Left cardiac atrium (tissue), 4 donors: ENCODE results near the gene UBE4A. TPM values are rescaled to one million over a fixed set of nuclear protein-coding genes. Genes with fewer than 3 reads are reported as not detected.
"Not testable (repeated sequence)": the region's sequence is repeated elsewhere in the genome, so short reads cannot be mapped to it uniquely, and the experiment has no call there.

ENCODE experiments used
- ATAC-seq, 2 donors: fragments of 200-7000 bp; cut with Tn5 transposase; one replicate each; pipeline ENCODE4 v1.9.1; 2020; ENCODE audit warnings: mild to moderate bottlenecking in 2 of 2, moderate library complexity in 2 of 2
- DNase-seq: peaks from one replicate; pipeline ENCODE4 v3.0.0-alpha.2; 2020
- intact Hi-C, 2 donors: fragments of 100-400 bp; cut with DNase I; formaldehyde crosslinking; loops; one replicate each; pipeline versions ENCODE4 v1.14.1 to v1.15.1; 2022 to 2023
- total RNA-seq, 2 donors: library from RNA; stranded (reverse); fragmentation: NEBNext Ultra II Directional; extraction: Animal tissue kit (Norgen Biotek cat#: 25700); gene quantifications; one replicate each; pipeline ENCODE4 v1.2.1, GENCODE V29; 2021
- donor health status: DM: no; HTN: yes; CAD: no.
- donor health status: DM: no; HTN: yes; CAD: no; lungs with severe emphysema.
- donor health status: DM: yes; HTN: yes; CAD: no.
- donor health status: Dilated cardiomyopathy.

Gene UBE4A
- total RNA-seq, 2 donors from 2014 or later = 32.9 to 41.2 TPM

DNA sequence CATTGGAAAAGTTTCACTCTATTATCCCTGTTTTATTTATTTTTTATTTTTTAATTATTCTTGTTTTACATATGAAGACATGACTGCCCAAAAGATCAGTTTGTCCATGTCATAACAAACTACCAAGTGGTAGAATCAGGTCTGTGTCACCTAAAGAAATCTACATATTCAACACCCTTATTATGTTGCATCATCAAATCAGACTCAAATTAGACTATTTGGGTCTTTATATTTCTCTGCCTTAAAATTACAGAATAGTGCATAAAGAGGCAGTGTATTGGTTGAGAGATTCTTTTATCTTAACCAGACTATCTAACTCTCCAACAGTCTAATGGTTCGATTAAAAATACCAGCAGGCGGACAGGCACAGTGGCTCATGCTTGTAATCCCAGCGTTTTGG is 23.6 kb downstream of the UBE4A start:
- intact Hi-C loops = no loop called here
- DNase-seq (no peak), ATAC-seq (no peak)

DNA sequence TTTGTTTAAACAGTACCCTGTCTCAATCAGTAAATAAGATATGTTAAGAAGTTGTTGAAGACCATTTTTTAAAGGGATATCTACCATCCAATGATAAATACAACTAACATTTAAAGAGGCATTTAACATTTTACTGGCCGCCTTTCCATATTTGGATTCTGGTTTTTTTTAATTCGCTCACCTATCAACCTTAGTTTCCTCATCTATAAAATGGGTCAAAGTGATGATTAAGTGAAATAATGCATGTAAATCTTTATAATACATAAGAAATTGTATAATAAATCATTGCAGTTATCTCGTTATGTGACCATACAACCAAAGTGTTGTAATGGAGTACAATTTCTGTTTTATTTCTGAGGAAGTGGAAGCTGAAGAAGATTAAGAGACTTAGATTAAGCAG is 24.3 kb downstream of the UBE4A start:
- intact Hi-C loops = no loop called here
- ATAC-seq (no peak), DNase-seq (no peak)

DNA sequence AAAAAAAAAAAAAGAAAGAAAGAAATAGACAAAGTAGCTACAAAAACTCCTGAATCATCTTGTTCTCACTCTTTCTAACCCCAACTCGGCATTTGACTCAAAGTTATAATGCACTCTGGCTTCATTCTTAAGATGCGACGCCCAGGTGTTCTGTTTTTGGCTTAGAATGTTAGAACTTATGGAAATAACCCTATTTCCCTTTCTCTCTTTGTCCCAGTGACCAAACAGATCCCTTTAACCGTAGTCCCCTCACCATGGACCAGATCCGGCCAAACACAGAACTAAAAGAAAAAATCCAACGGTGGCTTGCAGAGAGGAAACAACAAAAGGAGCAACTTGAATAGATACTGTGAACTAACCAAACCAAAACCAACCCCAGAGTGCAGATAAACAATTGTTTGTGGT is 36.7 kb downstream of the UBE4A start:
- intact Hi-C loops = no loop called here
- no peak for ATAC-seq
- no peak for DNase-seq

DNA sequence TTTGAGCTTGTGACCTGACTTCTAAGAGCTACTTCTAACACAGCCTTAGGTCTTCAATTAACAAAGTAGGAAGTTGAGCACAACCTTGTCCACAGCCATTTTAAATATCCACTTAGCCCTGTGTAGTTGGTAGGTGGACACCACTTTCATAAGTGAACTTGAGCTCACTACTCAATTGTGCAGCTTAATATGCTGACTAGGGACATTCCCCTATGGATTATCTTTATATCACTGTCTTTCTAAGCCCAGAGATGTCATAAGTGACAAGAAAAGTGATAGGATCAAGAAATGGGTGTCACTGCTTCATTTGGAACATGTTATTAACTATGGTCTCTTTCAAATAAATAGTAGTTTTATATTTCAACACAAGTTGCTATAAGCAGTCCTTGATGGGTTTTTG is 38.0 kb downstream of the UBE4A start:
- no peak for DNase-seq
- intact Hi-C loops = no loop called here
- ATAC-seq = no peak

DNA sequence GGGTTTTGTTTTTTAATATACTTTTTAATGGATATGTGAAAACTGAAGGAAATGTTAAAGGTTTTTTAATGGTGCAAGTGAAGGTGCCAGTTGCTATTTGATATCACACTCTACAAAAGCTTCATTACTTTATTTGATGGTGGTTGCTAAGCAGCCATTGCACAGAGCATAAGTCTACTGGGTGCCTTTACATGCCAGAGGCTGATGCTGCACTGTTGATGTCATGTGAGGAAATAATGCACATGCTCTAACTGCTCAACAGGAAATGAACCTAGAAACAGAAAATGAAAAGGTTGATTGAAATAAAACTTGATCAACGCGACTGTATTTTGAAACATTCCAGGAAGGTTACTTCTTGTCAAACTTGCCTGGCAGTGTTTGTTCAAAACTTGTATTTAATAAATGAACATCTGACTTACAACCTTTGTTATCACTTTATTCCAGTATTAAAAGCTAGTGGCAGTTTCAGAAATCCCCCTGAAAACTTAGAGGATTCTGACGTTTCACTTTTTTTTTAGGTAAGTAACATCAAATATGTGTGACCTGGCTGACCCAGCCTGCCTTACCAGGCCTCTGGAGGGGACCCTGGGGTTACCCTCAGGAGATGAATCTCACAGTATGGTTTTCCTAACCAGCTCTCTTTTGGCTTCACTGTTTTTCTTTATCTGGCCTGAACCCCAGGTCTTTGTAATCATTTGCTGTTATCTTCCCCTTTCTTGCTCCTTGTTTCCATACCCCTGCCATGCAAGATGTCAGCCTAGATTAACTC is 39.6 kb downstream of the UBE4A start:
- intact Hi-C loops = no loop called here
- DNase-seq (no peak), ATAC-seq (no peak)

DNA sequence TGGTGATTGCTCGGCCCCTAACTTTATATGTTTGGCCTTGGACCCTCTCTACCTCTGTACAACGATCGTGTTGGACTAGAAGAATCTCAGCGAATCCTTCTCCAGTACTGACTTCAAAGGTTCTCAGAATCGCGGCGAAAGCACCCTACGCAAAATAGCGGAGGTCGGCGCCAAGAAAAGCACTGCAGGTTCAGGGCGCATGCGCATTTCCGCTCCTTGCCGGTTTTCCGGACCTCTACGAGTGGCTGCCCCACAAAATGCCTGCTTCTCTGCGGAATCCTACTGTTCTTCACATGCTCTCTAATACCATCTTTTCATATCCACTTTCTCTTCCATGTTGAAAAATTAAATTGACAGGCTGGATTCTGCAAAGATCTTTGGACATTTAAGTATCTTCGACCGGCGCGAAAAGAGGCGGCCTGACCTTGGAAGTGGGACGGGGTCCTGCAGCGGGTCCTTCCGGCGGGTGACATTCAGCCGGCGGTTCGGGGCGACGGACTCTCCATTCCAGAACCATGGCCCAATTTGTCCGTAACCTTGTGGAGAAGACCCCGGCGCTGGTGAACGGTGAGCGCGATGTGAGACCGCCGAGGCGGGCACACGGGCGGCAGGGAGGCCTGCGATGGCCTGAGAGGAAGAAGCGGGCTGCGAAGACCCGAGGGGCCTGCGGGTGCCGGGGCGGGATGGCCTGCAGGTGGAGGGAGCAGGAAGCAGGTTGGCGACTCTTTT is 41.9 kb downstream of the UBE4A start, which contains the start of gene ATP5MG:
ATP5MG (plus strand) TSS at position 456 of the 729 bp plus-strand sequence; CDS start at position 516, 60 bp downstream.
- ATAC-seq = peak; percentile 85 to 88
- DNase-seq = peak; percentile 95
- intact Hi-C loops = loop anchor here (5.0 kb wide), 2 partner anchors 36 to 86 kb away; partner anchors contain the start of gene KMT2A (in 1 of the 2)

DNA sequence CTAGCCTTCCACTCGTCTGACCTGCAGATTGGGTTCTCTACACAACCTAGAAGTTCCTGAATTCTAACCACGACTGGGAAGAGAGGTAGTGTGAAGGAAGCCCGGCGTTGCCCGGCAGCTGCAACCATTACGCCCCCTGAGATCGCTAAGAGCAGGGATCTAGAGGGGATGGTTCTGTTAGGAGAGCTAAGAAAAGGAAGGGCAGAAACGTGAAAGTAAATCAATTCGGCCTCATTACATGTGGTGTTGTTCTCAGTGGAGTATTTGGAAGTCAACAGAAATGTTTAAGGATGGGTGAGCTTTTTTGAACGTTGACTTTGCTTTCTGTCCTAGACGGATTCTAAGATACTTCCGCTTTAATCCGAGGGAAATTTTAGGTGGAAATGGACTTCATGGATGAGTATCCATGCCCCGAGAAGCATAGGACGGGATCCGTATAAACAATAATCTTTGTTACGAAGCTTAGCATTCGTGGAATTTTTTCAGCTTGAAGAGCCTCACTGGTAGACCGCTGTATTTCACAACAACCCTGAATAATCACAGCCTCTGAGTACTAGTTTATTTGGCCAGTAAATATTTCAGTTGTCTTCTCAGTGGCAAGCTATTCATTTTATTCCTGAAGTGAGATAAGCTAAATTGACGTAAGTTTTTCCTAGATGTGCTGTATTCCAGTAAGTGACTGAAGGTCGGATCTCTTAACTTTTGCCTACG is 42.6 kb downstream of the UBE4A start:
- no peak for DNase-seq

DNA sequence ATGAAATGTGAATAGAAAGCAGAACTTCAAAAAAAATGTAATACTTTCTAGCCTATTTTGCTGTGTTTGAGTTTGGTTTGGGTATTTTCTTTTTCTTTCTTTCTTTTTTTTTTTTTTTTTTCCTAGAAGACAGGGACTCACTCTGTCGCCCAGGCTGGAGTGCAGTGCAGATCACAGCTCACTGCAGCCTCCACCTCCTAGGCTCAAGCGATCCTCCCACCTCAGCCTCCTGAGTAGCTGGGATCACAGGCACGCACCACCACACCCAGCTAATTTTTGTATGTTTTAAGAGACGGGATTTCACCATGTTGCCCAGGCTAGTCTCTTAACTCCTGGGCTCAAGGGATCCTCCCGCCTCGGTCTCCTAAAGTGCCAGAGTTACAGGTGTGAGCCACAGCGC is 43.2 kb downstream of the UBE4A start:
- intact Hi-C loops = loop anchor here (5.0 kb wide), 2 partner anchors 35 to 85 kb away; partner anchors contain the start of gene KMT2A (in 1 of the 2)
- not testable (repeated sequence) for ATAC-seq, DNase-seq

More for the DNA sequence above, 42.6 kb downstream of the UBE4A start:
- intact Hi-C loops = loop anchor here (5.0 kb wide), 2 partner anchors 35 to 85 kb away; partner anchors contain the start of gene KMT2A (in 1 of the 2)
- peak; percentile 25 to 54 for ATAC-seq

DNA sequence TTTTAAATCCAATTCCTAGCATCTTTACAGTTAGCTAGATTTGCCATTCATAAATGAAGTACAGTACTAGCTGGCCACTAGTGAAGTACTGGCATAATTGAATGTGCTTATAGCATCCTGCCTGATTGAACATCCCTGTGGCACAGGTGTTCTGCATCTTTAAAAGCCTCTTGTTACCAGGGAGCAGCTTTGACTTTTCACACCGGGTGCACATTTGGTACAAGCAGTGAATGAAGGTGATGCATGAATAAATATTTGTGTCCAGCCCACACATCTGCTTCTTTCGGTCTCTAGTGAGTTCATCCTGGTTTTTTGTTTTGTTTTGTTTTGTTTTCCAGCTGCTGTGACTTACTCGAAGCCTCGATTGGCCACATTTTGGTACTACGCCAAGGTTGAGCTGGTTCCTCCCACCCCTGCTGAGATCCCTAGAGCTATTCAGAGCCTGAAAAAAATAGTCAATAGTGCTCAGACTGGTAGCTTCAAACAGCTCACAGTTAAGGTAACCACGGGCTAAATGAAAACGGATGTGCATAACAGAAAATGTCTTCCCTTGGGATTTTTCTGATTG is 47.3 kb downstream of the UBE4A start:
- no peak for ATAC-seq
- no peak for DNase-seq
- intact Hi-C loops = no loop called here

DNA sequence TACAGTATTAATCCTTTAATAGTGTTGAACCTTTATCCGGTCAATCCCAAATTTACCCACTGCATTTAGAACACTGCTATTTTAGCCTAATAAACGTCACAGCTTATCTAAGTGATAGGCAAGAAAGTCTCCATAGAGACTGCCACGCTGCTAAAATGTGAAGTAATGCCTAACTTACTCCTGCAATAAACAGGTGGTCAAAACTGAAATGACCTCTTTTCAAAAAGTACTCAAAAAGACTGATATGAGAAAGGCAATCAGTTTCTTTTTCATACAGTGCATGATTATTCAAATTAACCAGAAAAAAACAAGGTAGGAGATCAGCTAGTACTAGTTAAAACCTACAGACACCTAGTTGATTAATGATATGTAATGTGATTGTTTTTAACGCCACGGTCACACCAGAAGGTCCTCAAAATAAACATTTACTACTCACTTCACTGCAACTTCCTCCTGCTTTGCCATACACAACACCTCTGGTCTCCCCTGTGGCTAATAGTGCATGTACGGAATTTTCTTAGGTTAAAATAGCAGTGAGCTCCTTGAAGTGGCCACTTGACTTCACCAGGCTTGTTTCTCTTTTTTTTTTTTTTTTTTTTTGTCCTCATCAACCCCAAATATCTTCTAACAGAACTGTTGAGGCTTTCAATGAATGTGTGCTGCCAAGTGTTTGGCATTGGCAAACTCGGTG is 50.8 kb downstream of the UBE4A start:
- ATAC-seq = no peak
- intact Hi-C loops = no loop called here
- DNase-seq = no peak

DNA sequence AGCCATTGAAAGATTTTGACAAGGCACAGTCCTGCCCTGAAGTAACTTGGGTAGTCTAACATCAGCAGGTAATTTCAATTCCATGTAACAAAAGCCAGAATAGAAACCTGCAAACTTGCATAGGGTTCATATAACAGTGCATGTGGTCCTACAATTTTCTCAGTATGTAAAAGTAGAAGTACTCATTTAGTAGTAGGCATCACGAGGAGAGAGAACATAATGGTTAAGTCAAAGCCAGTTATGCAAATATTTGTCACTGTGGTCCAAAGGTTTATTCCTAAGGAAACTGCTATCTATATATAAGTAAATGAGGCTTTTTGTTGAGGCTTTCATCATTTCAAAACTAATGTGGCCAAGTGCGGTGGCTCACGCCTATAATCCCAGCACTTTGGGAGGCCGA is 52.1 kb downstream of the UBE4A start:
- intact Hi-C loops = no loop called here
- ATAC-seq (no peak), DNase-seq (no peak)

DNA sequence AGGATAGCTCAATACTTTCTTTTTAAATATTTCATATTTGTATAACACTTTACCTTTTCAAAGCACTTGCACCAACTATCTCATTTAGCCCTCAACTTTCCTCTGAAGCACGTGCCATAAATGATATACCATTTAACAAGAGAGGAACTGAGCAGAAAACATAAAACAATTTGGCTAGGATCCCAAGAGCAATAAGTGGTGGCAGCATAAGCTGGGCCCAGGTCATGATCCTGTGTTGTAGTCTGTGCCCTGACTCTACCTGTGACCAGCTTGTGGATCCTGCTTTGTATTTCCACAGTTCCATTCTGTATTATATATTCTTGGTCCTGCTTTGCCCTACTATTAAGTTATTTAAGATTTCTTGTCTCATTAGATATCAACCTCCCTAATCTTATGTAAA is 53.5 kb downstream of the UBE4A start:
- intact Hi-C loops = no loop called here
- ATAC-seq (no peak), DNase-seq (no peak)

DNA sequence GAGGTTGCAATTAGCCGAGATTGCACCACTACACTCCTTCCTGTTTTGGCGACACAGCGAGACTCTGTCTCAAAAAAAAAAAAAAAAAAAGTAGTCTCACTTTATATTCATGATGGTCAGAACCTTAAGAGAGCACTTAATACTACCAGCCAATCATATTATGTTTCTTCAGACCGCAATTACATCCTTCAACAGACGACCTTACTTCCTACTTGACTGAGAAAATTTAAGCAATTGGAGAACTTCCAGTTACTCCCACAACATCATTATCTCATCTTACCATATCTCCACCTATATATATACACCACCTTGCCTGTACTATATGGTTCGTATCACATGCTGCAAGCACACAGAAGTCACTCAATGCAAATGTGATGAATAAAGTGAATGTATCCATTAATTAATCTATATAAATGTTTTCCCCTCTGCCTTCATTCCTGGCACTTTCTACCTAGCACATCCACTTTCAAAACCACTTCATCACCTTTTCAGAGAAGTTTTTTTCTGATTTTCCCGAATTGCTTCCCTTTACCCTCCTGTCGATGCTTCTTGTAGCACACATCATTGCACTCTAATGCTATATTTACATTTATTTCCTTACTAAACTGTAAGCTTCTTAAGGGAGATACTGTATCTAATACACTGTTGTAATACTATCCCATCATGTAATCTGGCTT is 55.8 kb downstream of the UBE4A start:
- intact Hi-C loops = no loop called here
- DNase-seq = no peak
- no peak for ATAC-seq

DNA sequence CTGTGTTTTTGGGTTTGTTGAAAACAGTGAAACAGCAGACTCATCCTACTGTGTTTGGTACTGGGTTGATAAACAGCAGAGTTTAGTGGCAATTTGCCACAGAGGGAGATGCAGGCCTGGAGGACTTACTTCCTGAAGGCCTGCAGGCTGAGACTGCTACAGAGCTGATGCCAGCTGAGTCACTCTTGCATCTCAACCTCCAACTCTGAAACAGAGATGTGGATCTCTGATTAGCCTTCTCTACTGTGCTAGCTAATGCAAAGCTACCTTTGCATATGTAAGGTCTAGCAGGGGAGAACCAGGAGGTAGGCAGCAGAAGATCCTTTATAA is 56.3 kb downstream of the UBE4A start:
- intact Hi-C loops = no loop called here
- DNase-seq = no peak
- peak; percentile 72 to 89 for ATAC-seq

DNA sequence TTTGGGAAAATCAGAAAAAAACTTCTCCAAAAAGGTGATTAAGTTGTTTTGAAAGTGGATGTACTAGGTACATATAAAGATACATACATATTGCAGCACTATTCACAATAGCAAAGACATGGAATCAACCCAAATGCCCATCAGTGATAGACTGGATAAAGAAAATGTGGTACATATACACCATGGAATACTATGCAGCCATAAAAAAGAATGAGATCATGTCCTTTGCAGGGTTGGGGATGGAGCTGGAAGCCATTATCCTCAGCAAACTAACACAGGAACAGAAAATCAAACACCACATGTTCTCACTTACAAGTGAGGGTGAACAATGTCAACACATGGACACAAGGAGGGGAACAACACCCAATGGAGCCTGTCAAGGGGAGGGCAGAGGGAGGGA is 57.5 kb downstream of the UBE4A start:
- DNase-seq, intact Hi-C loops, ATAC-seq: not testable (repeated sequence)

DNA sequence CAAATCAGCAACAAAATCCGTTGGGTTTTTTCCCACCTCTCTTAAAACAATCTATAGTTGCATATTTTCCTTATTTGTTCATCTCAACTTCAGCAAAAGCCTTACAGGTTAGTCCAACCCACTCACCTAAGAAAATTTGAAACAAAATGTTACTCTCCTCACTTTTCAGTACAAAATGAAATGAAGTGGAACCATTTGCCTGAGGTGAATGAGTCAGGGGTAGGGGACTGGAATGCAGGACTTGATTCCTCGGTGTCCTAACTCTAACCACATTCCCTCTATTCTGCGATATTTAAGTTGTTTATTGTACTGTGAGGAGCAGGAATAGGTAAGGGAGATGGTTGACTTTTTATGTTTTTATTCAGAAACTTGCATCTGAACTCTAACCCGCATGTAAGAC is 58.4 kb downstream of the UBE4A start:
- no peak for ATAC-seq

DNA sequence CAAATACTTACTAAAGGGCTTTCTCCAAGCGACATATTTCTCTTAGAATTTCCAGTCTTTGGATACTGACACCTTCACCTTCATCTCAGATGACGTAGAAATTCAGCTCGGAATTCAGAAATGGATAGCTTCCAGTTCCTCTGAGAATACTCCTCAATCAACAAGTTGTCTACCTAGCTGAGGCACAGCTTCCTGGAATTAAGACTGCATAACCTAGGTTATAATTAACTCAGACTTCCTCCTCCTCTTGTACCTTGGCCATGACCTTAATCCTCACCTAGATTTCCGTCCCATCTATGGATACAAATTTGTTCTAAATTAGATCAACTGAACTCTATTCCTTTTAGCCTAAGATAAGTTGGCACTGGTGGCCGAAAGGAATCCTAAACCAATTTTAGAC is 59.4 kb downstream of the UBE4A start:
- intact Hi-C loops = no loop called here
- DNase-seq = no peak
- ATAC-seq = peak in 1 of 2 donors; percentile 52

More for the DNA sequence above, 58.4 kb downstream of the UBE4A start:
- DNase-seq = no peak
- intact Hi-C loops = no loop called here

DNA sequence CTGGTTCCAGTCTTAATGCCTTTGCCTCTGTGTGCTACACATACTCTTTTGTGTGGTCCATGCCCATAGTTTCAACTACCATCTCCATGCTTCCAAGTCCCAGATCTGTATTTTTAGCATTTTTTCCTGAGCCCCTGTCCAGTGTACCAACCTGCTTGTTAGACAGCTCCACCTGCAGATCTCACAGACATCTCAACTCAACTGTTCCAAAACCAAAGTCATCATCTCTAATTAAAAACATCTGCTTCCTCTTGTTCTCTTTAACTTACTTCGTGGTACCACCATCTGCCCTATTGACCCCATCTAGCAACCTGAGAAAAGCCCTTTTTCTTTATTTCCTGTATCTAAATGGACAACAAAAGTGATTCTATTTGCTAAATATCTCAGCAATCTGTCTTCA is 68.3 kb downstream of the UBE4A start:
- no peak for DNase-seq
- no peak for ATAC-seq
- intact Hi-C loops = no loop called here
